Activated CD8-positive, alpha-beta T cell treated with anti-CD3 and anti-CD28 coated beads for 36 hours (primary cell): ENCODE results near the gene FUZ. TPM values are rescaled to one million over a fixed set of nuclear protein-coding genes. Genes with fewer than 3 reads are reported as not detected.
A peak's percentile ranks its signal among the peaks of the same experiment; 100 is the strongest.

Experiments
- ATAC-seq: fragments of 200-7000 bp; cut with Tn5 transposase; one replicate; pipeline ENCODE4 v1.10.0; 2021; ENCODE audit warnings: mild to moderate bottlenecking, moderate library complexity
- CTCF ChIA-PET: fragments of 350-600 bp; sonication (Branson Sonifier 250); formaldehyde crosslinking; loops from one replicate; lab custom pipeline; 2021; ENCODE audit warnings: antibody characterized with exemption; lab: Charles Lee
- POLR2A ChIA-PET: fragments of 350-600 bp; sonication (Branson Sonifier 250); formaldehyde crosslinking; loops from one replicate; lab custom pipeline; 2021; ENCODE audit warnings: antibody characterized with exemption; lab: Charles Lee
- DNase-seq: peaks from one replicate; pipeline ENCODE4 v3.0.0-alpha.2; 2020
- H3K27ac Mint-ChIP-seq: one replicate; pipeline ENCODE4 v1.8.0; 2021; ENCODE audit warnings: mild to moderate bottlenecking, mixed read lengths
- H3K27me3 Mint-ChIP-seq: one replicate; pipeline ENCODE4 v1.8.0; 2021; ENCODE audit warnings: mixed read lengths
- H3K36me3 Mint-ChIP-seq: one replicate; pipeline ENCODE4 v1.8.0; 2021; ENCODE audit warnings: low read depth, mixed read lengths
- H3K4me1 Mint-ChIP-seq: one replicate; pipeline ENCODE4 v1.8.0; 2021; ENCODE audit warnings: low read depth, mixed read lengths
- H3K4me3 Mint-ChIP-seq: one replicate; pipeline ENCODE4 v1.8.0; 2021; ENCODE audit warnings: mild to moderate bottlenecking, moderate library complexity, mixed read lengths
- H3K9me3 Mint-ChIP-seq: one replicate; pipeline ENCODE4 v1.8.0; 2021; ENCODE audit warnings: mixed read lengths
- intact Hi-C: fragments of 100-400 bp; cut with micrococcal nuclease; formaldehyde crosslinking; loops from one replicate; pipeline ENCODE4 v1.10.0; 2022
- total RNA-seq, 2 experiments: library from RNA; stranded (reverse); gene quantifications; one replicate each; pipeline ENCODE4 v1.2.3, GENCODE V29; 2021
- TF ChIP-seq, protein P1 (sequence below): fragments of 200-600 bp; IDR thresholded peaks from one replicate; pipeline ENCODE4 v1.8.0; 2022; ENCODE audit warnings: antibody characterized with exemption, mild to moderate bottlenecking

Gene FUZ
- total RNA-seq, 2 experiments from 2014 or later, result 23.5 to 24.1 TPM

GRCh38 chr19:49764341-49764740, 48.8 kb downstream of the FUZ start:
- Mint-ChIP-seq H3K4me3 (no peak overlapping the region), H3K27ac (no peak overlapping the region), H3K9me3 (no peaks in the 10 kb centered on the region), H3K27me3 (no peaks in the 10 kb centered on the region), H3K36me3 (peaks cover 3% of the 10 kb centered on the region), H3K4me1 (peaks cover 29% of the 10 kb centered on the region)
- ATAC-seq (no peak), DNase-seq (no peak)
- intact Hi-C loops, result no loop called here
- ChIA-PET POLR2A (no interaction called here), CTCF (no interaction called here)
- TF ChIP-seq, protein P1, sequence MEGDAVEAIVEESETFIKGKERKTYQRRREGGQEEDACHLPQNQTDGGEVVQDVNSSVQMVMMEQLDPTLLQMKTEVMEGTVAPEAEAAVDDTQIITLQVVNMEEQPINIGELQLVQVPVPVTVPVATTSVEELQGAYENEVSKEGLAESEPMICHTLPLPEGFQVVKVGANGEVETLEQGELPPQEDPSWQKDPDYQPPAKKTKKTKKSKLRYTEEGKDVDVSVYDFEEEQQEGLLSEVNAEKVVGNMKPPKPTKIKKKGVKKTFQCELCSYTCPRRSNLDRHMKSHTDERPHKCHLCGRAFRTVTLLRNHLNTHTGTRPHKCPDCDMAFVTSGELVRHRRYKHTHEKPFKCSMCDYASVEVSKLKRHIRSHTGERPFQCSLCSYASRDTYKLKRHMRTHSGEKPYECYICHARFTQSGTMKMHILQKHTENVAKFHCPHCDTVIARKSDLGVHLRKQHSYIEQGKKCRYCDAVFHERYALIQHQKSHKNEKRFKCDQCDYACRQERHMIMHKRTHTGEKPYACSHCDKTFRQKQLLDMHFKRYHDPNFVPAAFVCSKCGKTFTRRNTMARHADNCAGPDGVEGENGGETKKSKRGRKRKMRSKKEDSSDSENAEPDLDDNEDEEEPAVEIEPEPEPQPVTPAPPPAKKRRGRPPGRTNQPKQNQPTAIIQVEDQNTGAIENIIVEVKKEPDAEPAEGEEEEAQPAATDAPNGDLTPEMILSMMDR, result no peak

DNA sequence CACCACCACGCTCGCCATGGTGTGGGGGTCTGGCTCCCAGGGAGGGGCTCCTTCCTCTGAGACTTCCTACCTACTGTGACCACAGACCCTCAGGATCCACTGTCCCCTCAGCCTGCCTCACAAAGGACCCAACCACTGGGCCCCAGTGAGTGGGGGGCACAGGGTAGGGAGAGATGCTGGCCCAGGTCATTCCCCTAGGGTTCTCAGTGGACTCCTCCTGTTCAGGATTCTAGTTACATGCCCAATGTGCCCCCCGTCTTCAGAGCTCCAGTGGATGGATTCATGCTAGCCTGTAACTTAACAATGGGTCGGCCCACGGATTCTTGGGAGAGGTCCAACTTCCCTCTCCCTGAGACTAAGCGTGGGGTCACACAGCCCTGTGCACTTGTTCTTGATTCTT, 49.9 kb downstream of the FUZ start, which contains the start of gene TSKS:
Gene TSKS, minus strand, starts transcription at position 77 of the 400 bp plus-strand sequence. Its CDS starts 59 bp downstream, at position 18.
- intact Hi-C loops, result no loop called here
- Mint-ChIP-seq H3K36me3 (no peaks in the 10 kb centered on the region), H3K4me3 (no peak within 1 kb of the TSS), H3K27me3 (no peaks in the 10 kb centered on the region), H3K4me1 (peaks cover 21% of the 10 kb centered on the region), H3K27ac (peak within 1 kb of the TSS; percentile 52), H3K9me3 (no peaks in the 10 kb centered on the region)
- ATAC-seq (no peak), DNase-seq (no peak)
- ChIA-PET CTCF (no interaction called here), POLR2A (interaction anchor here (0.6 to 0.7 kb wide), 2 partner anchors 18 to 87 kb away, joined by 3 read pairs; no protein-coding TSS in a partner anchor)
- TF ChIP-seq, protein P1, result no peak

- H3K27me3 Mint-ChIP-seq, result no peaks in the 10 kb centered on the region
- ChIA-PET CTCF (no interaction called here), POLR2A (no interaction called here)
- H3K4me1 Mint-ChIP-seq, result peaks cover 10% of the 10 kb centered on the region
- H3K27ac Mint-ChIP-seq, result peak overlapping the region; percentile 52
- peak overlapping the region; percentile 40 for H3K4me3 Mint-ChIP-seq
- TF ChIP-seq, protein P1, result no peak
- DNase-seq, result peak; percentile 29
- intact Hi-C loops, result no loop called here
- no peaks in the 10 kb centered on the region for H3K9me3 Mint-ChIP-seq
- no peak for ATAC-seq
- H3K36me3 Mint-ChIP-seq, result no peaks in the 10 kb centered on the region
Measured at GRCh38 chr19:49761625-49762311, 51.3 kb downstream of the FUZ start.

DNA sequence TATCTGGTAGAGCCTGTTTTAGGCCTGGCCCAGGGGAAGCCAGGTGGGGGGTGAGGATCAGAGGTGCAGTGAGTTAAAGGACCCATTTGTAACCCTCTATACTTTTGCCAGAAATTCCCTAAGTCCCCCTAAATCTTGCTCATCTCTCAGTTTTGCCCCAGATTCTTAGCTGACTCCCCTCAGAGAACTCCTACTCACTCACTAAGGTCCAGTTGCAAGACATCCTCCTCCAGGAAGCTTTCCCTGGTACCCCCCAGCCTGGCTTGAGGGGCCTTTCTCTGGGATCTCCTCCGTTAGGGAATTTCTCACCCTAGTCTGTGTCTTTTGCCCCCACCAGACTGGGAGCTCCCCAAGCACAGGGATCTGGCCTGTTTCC, 51.9 kb downstream of the FUZ start:
- ChIA-PET POLR2A (no interaction called here), CTCF (no interaction called here)
- DNase-seq (no peak), ATAC-seq (no peak)
- intact Hi-C loops, result no loop called here
- Mint-ChIP-seq H3K27ac (peak overlapping the region; percentile 52), H3K36me3 (no peaks in the 10 kb centered on the region), H3K9me3 (no peaks in the 10 kb centered on the region), H3K4me1 (peaks cover 9% of the 10 kb centered on the region), H3K4me3 (peak overlapping the region; percentile 40), H3K27me3 (no peaks in the 10 kb centered on the region)
- TF ChIP-seq, protein P1, result no peak

- Mint-ChIP-seq H3K4me3 (no peak overlapping the region), H3K27ac (no peak overlapping the region), H3K9me3 (peaks cover 2% of the 10 kb centered on the region), H3K36me3 (peaks cover 1% of the 10 kb centered on the region), H3K27me3 (no peaks in the 10 kb centered on the region), H3K4me1 (no peaks in the 10 kb centered on the region)
- intact Hi-C loops, result no loop called here
- ChIA-PET CTCF (no interaction called here), POLR2A (no interaction called here)
- DNase-seq (no peak), ATAC-seq (no peak)
- TF ChIP-seq, protein P1, result no peak
Measured at GRCh38 chr19:49758292-49758691, 54.8 kb downstream of the FUZ start.
